ENCODE data around the gene AGTR2. TPM values are rescaled to one million over a fixed set of nuclear protein-coding genes. Genes with fewer than 3 reads are reported as not detected.
"Not testable (repeated sequence)": the region's sequence is repeated elsewhere in the genome, so short reads cannot be mapped to it uniquely, and the experiment has no call there.

Gene AGTR2
- total and polyA plus RNA-seq, 9 donors: 0.23 to 4.1 (median 1.3) TPM; not detected in 5

- H3K27me3 ChIP-seq: no peaks in the 10 kb centered on the region
- H3K36me3 ChIP-seq: no peaks in the 10 kb centered on the region
- 5 to 7% (median 6%) methylated on average over 3 of the region's 3 CpGs for WGBS, 3 donors
- H3K27ac ChIP-seq: no peak overlapping the region
- no peak for TF ChIP-seq POLR2A (IDR thresholded peaks at IDR 0.05)
- TF ChIP-seq, protein P1, sequence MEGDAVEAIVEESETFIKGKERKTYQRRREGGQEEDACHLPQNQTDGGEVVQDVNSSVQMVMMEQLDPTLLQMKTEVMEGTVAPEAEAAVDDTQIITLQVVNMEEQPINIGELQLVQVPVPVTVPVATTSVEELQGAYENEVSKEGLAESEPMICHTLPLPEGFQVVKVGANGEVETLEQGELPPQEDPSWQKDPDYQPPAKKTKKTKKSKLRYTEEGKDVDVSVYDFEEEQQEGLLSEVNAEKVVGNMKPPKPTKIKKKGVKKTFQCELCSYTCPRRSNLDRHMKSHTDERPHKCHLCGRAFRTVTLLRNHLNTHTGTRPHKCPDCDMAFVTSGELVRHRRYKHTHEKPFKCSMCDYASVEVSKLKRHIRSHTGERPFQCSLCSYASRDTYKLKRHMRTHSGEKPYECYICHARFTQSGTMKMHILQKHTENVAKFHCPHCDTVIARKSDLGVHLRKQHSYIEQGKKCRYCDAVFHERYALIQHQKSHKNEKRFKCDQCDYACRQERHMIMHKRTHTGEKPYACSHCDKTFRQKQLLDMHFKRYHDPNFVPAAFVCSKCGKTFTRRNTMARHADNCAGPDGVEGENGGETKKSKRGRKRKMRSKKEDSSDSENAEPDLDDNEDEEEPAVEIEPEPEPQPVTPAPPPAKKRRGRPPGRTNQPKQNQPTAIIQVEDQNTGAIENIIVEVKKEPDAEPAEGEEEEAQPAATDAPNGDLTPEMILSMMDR (IDR thresholded peaks at IDR 0.05): no peak
- no peak for TF ChIP-seq EP300 (IDR thresholded peaks at IDR 0.05)
- no peak for DNase-seq
- H3K4me3 ChIP-seq: no peak overlapping the region
- intact Hi-C loops (cut with DNase I): no loop called here
- H3K4me1 ChIP-seq (ENCODE audit: insufficient read depth): no peaks in the 10 kb centered on the region
- no peaks in the 10 kb centered on the region for H3K9me3 ChIP-seq
These were observed 34.4 kb downstream of the AGTR2 start for GRCh38 chrX:116204932-116205331.

DNA sequence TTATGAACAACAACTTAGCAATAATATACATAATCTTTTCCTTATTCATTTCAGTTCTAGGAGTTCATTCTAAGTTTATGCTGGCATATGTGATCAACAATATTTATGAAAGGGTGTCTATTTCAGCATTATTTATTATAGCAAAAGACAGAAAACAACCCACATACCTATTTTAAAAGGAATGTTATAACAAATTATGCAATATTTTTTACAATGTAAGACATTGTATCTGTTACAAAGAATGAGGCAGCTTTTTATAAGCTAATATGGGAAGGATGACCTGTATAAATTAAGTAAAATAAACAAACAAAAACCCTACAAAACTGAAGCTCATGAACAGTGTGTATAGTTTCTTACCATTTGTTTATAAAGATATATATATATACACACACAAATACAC is 42.7 kb downstream of the AGTR2 start:
- H3K9me3 ChIP-seq: no peaks in the 10 kb centered on the region
- TF ChIP-seq, protein P1 (IDR thresholded peaks at IDR 0.05): no peak
- no peak overlapping the region for H3K4me3 ChIP-seq
- H3K27ac ChIP-seq: no peak overlapping the region
- no peak for DNase-seq
- no peaks in the 10 kb centered on the region for H3K27me3 ChIP-seq
- intact Hi-C loops (cut with DNase I): no loop called here
- H3K36me3 ChIP-seq: no peaks in the 10 kb centered on the region
- no peaks in the 10 kb centered on the region for H3K4me1 ChIP-seq (ENCODE audit: insufficient read depth)

DNA sequence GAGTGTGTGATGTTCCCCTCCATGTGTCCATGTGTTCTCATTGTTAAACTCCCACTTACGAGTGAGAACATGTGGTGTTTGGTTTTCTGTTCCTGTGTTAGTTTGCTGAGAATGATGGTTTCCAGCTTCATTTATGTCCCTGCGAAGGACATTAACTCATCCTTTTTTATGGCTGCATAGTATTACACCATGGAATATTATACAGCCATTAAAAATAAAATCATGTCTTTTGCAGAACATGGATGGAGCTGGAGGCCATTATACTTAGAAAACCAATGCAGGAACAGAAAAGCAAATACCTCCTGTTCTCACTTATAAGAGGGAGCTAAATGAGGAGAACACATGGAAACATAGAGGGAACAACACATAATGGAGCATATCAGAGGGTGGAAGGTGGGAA is 46.5 kb downstream of the AGTR2 start:
- H3K27me3 ChIP-seq; H3K27ac ChIP-seq; intact Hi-C loops (cut with DNase I); DNase-seq; H3K36me3 ChIP-seq; H3K9me3 ChIP-seq; H3K4me1 ChIP-seq (ENCODE audit: insufficient read depth); H3K4me3 ChIP-seq: not testable (repeated sequence)
- WGBS, 3 donors: 74 to 89% (median 85%) methylated on average over 2 of the region's 2 CpGs
